ENCODE measurements around the gene AHI1. TPM values are rescaled to one million over a fixed set of nuclear protein-coding genes. Genes with fewer than 3 reads are reported as not detected.

The AHI1 gene
- total and polyA plus RNA-seq, 2 donors (not counting 1 experiment from before 2014, with no cell fraction given) = 8.3 to 61.7 TPM

DNA sequence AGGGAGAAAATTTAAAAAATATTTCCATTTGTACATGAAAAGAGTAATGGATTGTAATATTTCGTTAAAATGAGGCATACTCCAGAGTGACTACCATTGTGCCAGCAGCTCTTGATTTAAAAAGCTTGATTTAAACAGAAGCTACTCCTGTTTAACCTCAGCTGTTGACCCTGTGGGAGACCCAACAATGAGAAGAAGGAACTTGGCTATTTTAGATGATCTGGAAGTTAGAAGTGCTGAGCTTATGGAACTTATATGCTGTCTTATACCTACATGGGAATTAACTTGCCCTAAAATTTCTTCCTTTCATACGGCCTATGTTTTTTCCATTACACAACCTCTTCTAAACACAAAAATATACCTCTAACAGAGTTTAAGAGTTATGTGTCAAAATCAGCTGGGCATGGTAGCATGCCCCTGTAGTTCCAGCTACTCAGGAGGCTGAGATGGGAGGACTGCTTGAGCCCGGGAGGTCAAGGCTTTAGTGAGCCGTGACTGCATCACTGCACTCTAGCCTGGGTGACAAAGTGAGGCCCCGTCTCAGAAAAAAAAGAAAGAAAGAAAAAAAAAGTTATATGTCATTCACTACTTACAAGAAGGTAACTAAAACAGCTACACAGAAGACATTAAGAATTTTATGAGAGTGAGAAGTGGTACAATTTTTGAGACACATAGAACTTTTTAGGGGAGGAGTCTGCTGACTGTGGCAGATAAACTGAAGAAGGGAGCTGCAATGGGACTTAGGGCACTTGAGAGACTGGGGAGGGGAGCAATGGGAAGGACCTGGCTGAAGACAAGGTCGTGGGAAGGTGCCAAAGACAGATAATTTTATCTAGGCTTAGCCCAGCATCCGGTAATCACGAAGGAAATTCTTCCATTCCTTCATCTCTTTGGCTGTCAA, 176.6 kb downstream of the AHI1 start:
- DNase-seq = no peak
- H3K4me3 Mint-ChIP-seq = no peak overlapping the region
- POLR2A ChIA-PET = no interaction called here
- Histone ChIP-seq H3K36me3 (replicated peaks in 1 of 2; ENCODE audit: control extremely low read depth in 1 of 2, control insufficient read depth in 1 of 2, extremely low read depth in 1 of 2, insufficient read depth in 2 of 2, low read length in 1 of 2) (no peaks in the 10 kb centered on the region), H3K4me2 (replicated peaks; ENCODE audit: low read depth, low read length, poor library complexity, severe bottlenecking) (no peak overlapping the region), H3K9me3 (ENCODE audit: control extremely low read depth in 1 of 3, control insufficient read depth in 2 of 3, insufficient read depth in 1 of 3, low read length in 2 of 3) (no peaks in the 10 kb centered on the region), H3K4me3 (ENCODE audit: control extremely low read depth in 1 of 5, extremely low read depth in 1 of 5, insufficient read depth in 1 of 5, low read depth in 2 of 5, low read length in 4 of 5) (no peak overlapping the region), H2AFZ (ENCODE audit: insufficient read depth, low read depth, low read length, poor library complexity, severe bottlenecking) (no peak overlapping the region), H4K20me1 (ENCODE audit: control insufficient read depth, insufficient read depth, low read length, poor library complexity, severe bottlenecking) (no peaks in the 10 kb centered on the region), H3K9ac (ENCODE audit: low read length) (no peak overlapping the region), H3K27me3 (replicated peaks in 1 of 4; ENCODE audit: control extremely low read depth in 1 of 4, control insufficient read depth in 3 of 4, insufficient read depth in 4 of 4, low read length in 3 of 4) (no peaks in the 10 kb centered on the region), H3K4me1 (ENCODE audit: control insufficient read depth in 2 of 2, insufficient read depth in 2 of 2, low read length in 2 of 2) (peaks cover 11 to 12% of the 10 kb centered on the region in 2 donors), H3K79me2 (ENCODE audit: control insufficient read depth, insufficient read depth, low read length) (no peaks in the 10 kb centered on the region), H3K27ac (ENCODE audit: low read length in 2 of 2) (no peak overlapping the region)
- ATAC-seq (ENCODE audit: low read depth) = no peak
- WGBS (ENCODE audit: insufficient coverage) = no CpG with 5 or more reads among the region's 8 CpGs
- TF ChIP-seq EZH2 (IDR thresholded peaks at IDR 0.05; ENCODE audit: borderline replicate concordance, insufficient read depth, low read depth, low read length, poor library complexity, severe bottlenecking) = no peak
- TF ChIP-seq, protein P1, sequence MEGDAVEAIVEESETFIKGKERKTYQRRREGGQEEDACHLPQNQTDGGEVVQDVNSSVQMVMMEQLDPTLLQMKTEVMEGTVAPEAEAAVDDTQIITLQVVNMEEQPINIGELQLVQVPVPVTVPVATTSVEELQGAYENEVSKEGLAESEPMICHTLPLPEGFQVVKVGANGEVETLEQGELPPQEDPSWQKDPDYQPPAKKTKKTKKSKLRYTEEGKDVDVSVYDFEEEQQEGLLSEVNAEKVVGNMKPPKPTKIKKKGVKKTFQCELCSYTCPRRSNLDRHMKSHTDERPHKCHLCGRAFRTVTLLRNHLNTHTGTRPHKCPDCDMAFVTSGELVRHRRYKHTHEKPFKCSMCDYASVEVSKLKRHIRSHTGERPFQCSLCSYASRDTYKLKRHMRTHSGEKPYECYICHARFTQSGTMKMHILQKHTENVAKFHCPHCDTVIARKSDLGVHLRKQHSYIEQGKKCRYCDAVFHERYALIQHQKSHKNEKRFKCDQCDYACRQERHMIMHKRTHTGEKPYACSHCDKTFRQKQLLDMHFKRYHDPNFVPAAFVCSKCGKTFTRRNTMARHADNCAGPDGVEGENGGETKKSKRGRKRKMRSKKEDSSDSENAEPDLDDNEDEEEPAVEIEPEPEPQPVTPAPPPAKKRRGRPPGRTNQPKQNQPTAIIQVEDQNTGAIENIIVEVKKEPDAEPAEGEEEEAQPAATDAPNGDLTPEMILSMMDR (IDR thresholded peaks at IDR 0.05) = no peak
- no peaks in the 10 kb centered on the region for H3K9me3 Mint-ChIP-seq (ENCODE audit: insufficient read depth)
- H3K27me3 Mint-ChIP-seq = no peaks in the 10 kb centered on the region
- intact Hi-C loops (cut with micrococcal nuclease) = no loop called here
- H3K4me1 Mint-ChIP-seq = peaks cover 11% of the 10 kb centered on the region
- no peak overlapping the region for H3K27ac Mint-ChIP-seq
- CTCF ChIA-PET = no interaction called here

DNA sequence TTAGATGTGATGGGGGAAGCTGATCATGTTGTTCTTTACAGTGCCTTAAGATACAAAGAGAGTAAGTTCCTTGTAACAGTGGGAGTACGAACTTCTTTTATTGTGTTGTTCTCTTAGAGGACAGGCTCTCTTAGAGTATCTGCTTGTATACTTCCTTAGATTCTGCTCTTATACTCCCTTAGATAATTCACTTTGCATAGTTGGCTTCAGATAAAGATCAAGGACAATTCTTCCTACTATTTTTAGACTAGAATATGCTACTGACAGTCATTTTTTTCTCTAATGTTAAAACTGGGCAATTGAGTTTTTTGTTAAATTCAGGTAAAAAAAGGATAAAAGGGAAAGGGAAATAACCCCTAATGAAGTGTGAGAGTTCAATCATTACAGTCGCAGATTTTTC, 177.7 kb downstream of the AHI1 start:
- Mint-ChIP-seq H3K4me1 (peaks cover 11% of the 10 kb centered on the region), H3K27me3 (no peaks in the 10 kb centered on the region), H3K27ac (no peak overlapping the region), H3K9me3 (ENCODE audit: insufficient read depth) (no peaks in the 10 kb centered on the region), H3K4me3 (no peak overlapping the region)
- Histone ChIP-seq H3K79me2 (ENCODE audit: control insufficient read depth, insufficient read depth, low read length) (no peaks in the 10 kb centered on the region), H3K4me2 (replicated peaks; ENCODE audit: low read depth, low read length, poor library complexity, severe bottlenecking) (no peak overlapping the region), H3K9ac (ENCODE audit: low read length) (no peak overlapping the region), H2AFZ (ENCODE audit: insufficient read depth, low read depth, low read length, poor library complexity, severe bottlenecking) (no peak overlapping the region), H3K4me3 (ENCODE audit: control extremely low read depth in 1 of 5, extremely low read depth in 1 of 5, insufficient read depth in 1 of 5, low read depth in 2 of 5, low read length in 4 of 5) (no peak overlapping the region), H3K4me1 (ENCODE audit: control insufficient read depth in 2 of 2, insufficient read depth in 2 of 2, low read length in 2 of 2) (peaks cover 11 to 12% of the 10 kb centered on the region in 2 donors), H4K20me1 (ENCODE audit: control insufficient read depth, insufficient read depth, low read length, poor library complexity, severe bottlenecking) (no peaks in the 10 kb centered on the region), H3K9me3 (ENCODE audit: control extremely low read depth in 1 of 3, control insufficient read depth in 2 of 3, insufficient read depth in 1 of 3, low read length in 2 of 3) (no peaks in the 10 kb centered on the region), H3K36me3 (replicated peaks in 1 of 2; ENCODE audit: control extremely low read depth in 1 of 2, control insufficient read depth in 1 of 2, extremely low read depth in 1 of 2, insufficient read depth in 2 of 2, low read length in 1 of 2) (no peaks in the 10 kb centered on the region), H3K27ac (ENCODE audit: low read length in 2 of 2) (no peak overlapping the region), H3K27me3 (replicated peaks in 1 of 4; ENCODE audit: control extremely low read depth in 1 of 4, control insufficient read depth in 3 of 4, insufficient read depth in 4 of 4, low read length in 3 of 4) (no peaks in the 10 kb centered on the region)
- CTCF ChIA-PET = no interaction called here
- 80% methylated on average over 1 of the region's 2 CpGs for WGBS (ENCODE audit: insufficient coverage)
- ATAC-seq (ENCODE audit: low read depth) (no peak), DNase-seq (no peak)
- intact Hi-C loops (cut with micrococcal nuclease) = no loop called here
- no peak for TF ChIP-seq EZH2 (IDR thresholded peaks at IDR 0.05; ENCODE audit: borderline replicate concordance, insufficient read depth, low read depth, low read length, poor library complexity, severe bottlenecking)
- TF ChIP-seq, protein P1 (IDR thresholded peaks at IDR 0.05) = no peak
- POLR2A ChIA-PET = no interaction called here

Measured in B cell (primary cell).